Measurements from ENCODE around the gene RAC2. TPM values are rescaled to one million over a fixed set of nuclear protein-coding genes. Genes with fewer than 3 reads are reported as not detected.

The RAC2 gene
- total and polyA plus RNA-seq, 11 donors, result 1.3 to 60.5 (median 3.8) TPM

DNA sequence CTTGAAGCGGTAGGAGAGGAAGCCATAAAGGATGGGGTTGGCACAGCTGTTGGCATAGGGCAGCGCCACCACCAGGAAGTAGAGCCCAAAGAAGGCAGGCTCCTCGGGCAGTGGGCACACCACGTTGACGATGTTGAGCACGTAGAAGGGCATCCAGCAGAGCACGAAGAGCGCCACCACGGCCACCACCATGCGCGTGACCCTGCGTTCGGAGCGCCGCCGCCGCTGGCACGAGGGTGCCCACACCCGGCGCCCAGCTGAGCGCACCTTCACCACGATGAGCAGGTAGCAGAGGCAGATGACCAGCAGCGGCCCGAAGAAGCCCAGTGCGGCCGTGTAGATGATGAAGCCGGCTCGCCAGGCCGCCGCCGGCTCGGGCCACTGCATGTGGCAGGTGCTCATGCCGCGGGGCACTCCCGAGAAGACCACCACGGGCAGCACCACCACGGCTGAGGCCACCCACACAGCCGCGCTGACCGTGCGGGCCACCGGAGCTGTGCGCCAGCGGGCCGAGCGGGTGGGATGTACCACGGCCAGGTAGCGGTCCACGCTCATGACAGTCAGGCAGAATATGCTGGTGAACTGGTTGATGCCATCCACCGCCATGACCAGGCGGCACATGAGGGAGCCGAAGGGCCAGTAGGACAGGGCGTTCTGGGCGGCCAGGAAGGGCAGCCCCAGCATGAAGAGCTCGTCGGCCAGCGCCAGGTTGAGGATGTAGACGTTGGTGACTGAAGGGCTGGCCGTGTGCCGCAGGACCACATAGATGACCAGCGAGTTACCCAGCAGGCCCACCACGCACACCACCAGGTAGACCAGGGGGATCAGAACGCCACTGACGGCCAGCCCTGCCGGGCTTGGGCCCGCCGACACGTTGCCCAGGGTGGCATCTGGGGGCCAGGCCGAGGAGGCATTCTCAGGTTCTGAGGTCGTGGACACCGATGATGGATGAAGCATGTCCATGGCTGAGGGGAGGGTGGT lies 36.9 kb downstream of the RAC2 start:
- DNase-seq, result no peak

DNA sequence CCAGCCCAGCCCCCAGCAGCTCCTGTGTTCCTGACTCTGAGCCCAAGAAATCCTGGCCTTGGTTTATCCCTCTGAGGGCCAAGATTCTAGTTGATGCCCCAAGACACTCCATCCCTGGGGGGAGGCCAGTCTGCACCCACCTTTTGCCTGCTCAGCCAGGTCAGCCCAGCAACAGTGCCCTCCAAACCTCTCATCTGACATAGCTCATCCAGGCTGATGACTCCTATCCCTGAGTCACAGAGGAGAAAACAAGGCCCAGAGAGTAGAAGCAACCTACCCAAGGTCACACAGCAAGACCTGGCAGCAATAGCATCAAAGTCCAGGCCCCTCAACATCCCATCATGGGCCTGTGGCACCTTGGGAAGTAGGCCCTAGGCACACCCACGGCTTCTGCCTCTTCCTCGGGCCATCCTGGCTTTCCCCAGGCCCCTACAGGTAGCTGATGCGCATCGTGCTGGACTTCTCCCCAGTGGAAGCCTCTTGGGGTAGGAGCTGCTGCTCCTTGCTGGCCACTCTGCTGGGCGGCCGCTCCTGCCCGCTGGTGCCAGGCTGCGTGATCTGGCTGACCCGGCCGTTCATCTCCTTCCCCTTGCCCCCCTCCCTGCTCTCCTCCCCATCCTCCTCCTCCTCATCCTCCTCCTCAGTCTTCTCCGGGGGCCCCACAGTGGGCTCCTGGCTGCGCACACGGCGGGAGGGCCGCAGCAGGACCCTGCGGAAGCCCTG lies 37.8 kb downstream of the RAC2 start:
- Histone ChIP-seq H3K9me3 (no peaks in the 10 kb centered on the region), H3K27me3 (peaks cover 0 to 11% (median 0%) of the 10 kb centered on the region in 9 donors), H3K36me3 (no peaks in the 10 kb centered on the region), H3K4me3 (no peak overlapping the region), H3K4me1 (no peaks in the 10 kb centered on the region), H3K27ac (no peak overlapping the region)
- WGBS, 4 donors, result 86 to 92% (median 89%) methylated on average over 16 of the region's 16 CpGs
- DNase-seq (no peak), ATAC-seq (no peak)
- intact Hi-C loops (cut with DNase I), result no loop called here
- TF ChIP-seq POLR2A (IDR thresholded peaks at IDR 0.05) (no peak), CTCF (IDR thresholded peaks at IDR 0.05) (no peak)

More for the DNA sequence above, 36.9 kb downstream of the RAC2 start:
- peaks cover 0 to 19% (median 0%) of the 10 kb centered on the region in 9 donors for H3K27me3 ChIP-seq
- H3K27ac ChIP-seq, result no peak overlapping the region
- intact Hi-C loops (cut with DNase I), result no loop called here
- no peaks in the 10 kb centered on the region for H3K9me3 ChIP-seq
- H3K36me3 ChIP-seq, result no peaks in the 10 kb centered on the region
- ATAC-seq, result no peak
- H3K4me3 ChIP-seq, result no peak overlapping the region
- TF ChIP-seq CTCF (IDR thresholded peaks at IDR 0.05) (no peak), POLR2A (IDR thresholded peaks at IDR 0.05) (no peak)
- WGBS, 4 donors, result 89 to 92% (median 90%) methylated on average over 50 to 71 of the region's 71 CpGs
- H3K4me1 ChIP-seq, result peaks cover 0 to under 1% (median 0%) of the 10 kb centered on the region in 12 donors

GRCh38 chr22:37205046-37205445 lies 39.0 kb downstream of the RAC2 start:
- ATAC-seq (no peak), DNase-seq (no peak)
- no peaks in the 10 kb centered on the region for H3K27me3 ChIP-seq
- TF ChIP-seq POLR2A (IDR thresholded peaks at IDR 0.05) (no peak), CTCF (IDR thresholded peaks at IDR 0.05) (no peak)
- H3K4me1 ChIP-seq, result no peaks in the 10 kb centered on the region
- no peak overlapping the region for H3K27ac ChIP-seq
- WGBS, 4 donors, result 81 to 89% (median 86%) methylated on average over 5 of the region's 5 CpGs
- no peaks in the 10 kb centered on the region for H3K36me3 ChIP-seq
- H3K4me3 ChIP-seq, result no peak overlapping the region
- H3K9me3 ChIP-seq, result no peaks in the 10 kb centered on the region
- intact Hi-C loops (cut with DNase I), result loop anchor here in 1 of 10 donors (2.0 kb wide), 1 partner anchor 76 kb away; no protein-coding TSS in a partner anchor
